Activated CD4-positive, alpha-beta T cell treated with anti-CD3 and anti-CD28 coated beads for 36 hours (primary cell): Measurements from ENCODE around the gene ADAM22. TPM values are rescaled to one million over a fixed set of nuclear protein-coding genes. Genes with fewer than 3 reads are reported as not detected.

Experiments used
- ATAC-seq: fragments of 200-7000 bp; cut with Tn5 transposase; one replicate; pipeline ENCODE4 v1.10.0; 2021; ENCODE audit warnings: mild to moderate bottlenecking, moderate library complexity
- CTCF ChIA-PET: fragments of 350-600 bp; sonication (Branson Sonifier 250); formaldehyde crosslinking; loops from one replicate; lab custom pipeline; 2021; ENCODE audit warnings: antibody characterized with exemption; lab: Charles Lee
- POLR2A ChIA-PET: fragments of 350-600 bp; sonication (Branson Sonifier 250); formaldehyde crosslinking; loops from one replicate; lab custom pipeline; 2021; ENCODE audit warnings: antibody characterized with exemption, inconsistent platforms; lab: Charles Lee
- DNase-seq: peaks from one replicate; pipeline ENCODE4 v3.0.0-alpha.2; 2020
- H3K27ac Mint-ChIP-seq: one replicate; pipeline ENCODE4 v1.8.0; 2021; ENCODE audit warnings: mixed read lengths
- H3K27me3 Mint-ChIP-seq: one replicate; pipeline ENCODE4 v1.8.0; 2021; ENCODE audit warnings: mixed read lengths
- H3K36me3 Mint-ChIP-seq: one replicate; pipeline ENCODE4 v1.8.0; 2021; ENCODE audit warnings: low read depth, mixed read lengths
- H3K4me1 Mint-ChIP-seq: one replicate; pipeline ENCODE4 v1.8.0; 2021; ENCODE audit warnings: mixed read lengths
- H3K4me3 Mint-ChIP-seq: one replicate; pipeline ENCODE4 v1.8.0; 2021; ENCODE audit warnings: mild to moderate bottlenecking, moderate library complexity, mixed read lengths
- H3K9me3 Mint-ChIP-seq: one replicate; pipeline ENCODE4 v1.8.0; 2021; ENCODE audit warnings: low read depth, mixed read lengths
- intact Hi-C, 2 experiments: fragments of 100-400 bp; cut with DNase I in 1 of 2; cut with micrococcal nuclease in 1 of 2; formaldehyde crosslinking; loops; one replicate each; pipeline versions ENCODE4 v1.14.2 to v1.15.1; 2022 to 2024; cut with DNase I, micrococcal nuclease
- total RNA-seq, 2 experiments: library from RNA; stranded (reverse); gene quantifications; one replicate each; pipeline ENCODE4 v1.2.3, GENCODE V29; 2021

The ADAM22 gene
- total RNA-seq, 2 experiments from 2014 or later, result 1.1 to 1.8 TPM

DNA sequence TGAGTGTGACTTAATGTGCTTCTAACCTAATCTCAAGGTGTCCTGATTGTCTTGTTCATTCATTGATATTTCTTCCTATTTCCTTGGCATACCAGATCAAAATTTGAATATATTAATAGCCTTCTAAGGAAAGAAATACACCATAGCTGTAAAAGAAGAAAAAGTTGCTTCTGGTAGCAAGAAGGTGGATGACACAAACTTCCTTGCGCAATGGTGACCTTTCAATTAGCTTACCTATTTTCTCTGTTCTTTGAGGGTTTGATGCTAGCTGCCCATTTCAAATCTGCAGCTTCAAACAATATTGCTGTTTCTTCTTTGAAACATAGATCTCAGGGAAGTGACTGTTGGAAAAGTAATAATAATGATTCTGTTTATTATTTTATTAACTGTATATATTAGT is 108.8 kb downstream of the ADAM22 start:
- peaks cover 10% of the 10 kb centered on the region for H3K4me1 Mint-ChIP-seq
- H3K4me3 Mint-ChIP-seq, result no peak overlapping the region
- DNase-seq (no peak), ATAC-seq (no peak)
- intact Hi-C loops, result no loop called here
- no peak overlapping the region for H3K27ac Mint-ChIP-seq
- ChIA-PET CTCF (no interaction called here), POLR2A (no interaction called here)
- H3K27me3 Mint-ChIP-seq, result no peaks in the 10 kb centered on the region
- H3K36me3 Mint-ChIP-seq, result no peaks in the 10 kb centered on the region
- H3K9me3 Mint-ChIP-seq, result no peaks in the 10 kb centered on the region

GRCh38 chr7:88044069-88044468 is 110.0 kb downstream of the ADAM22 start:
- Mint-ChIP-seq H3K27me3 (no peaks in the 10 kb centered on the region), H3K36me3 (no peaks in the 10 kb centered on the region), H3K4me1 (peaks cover 10% of the 10 kb centered on the region), H3K4me3 (no peak overlapping the region), H3K27ac (no peak overlapping the region), H3K9me3 (no peaks in the 10 kb centered on the region)
- CTCF ChIA-PET, result no interaction called here
- POLR2A ChIA-PET, result no interaction called here
- no peak for ATAC-seq
- DNase-seq, result no peak
- intact Hi-C loops, result no loop called here

- CTCF ChIA-PET, result no interaction called here
- POLR2A ChIA-PET, result no interaction called here
- H3K4me3 Mint-ChIP-seq, result no peak overlapping the region
- peaks cover 8% of the 10 kb centered on the region for H3K4me1 Mint-ChIP-seq
- DNase-seq, result no peak
- no peaks in the 10 kb centered on the region for H3K9me3 Mint-ChIP-seq
- H3K27me3 Mint-ChIP-seq, result no peaks in the 10 kb centered on the region
- no peaks in the 10 kb centered on the region for H3K36me3 Mint-ChIP-seq
- no peak for ATAC-seq
- H3K27ac Mint-ChIP-seq, result no peak overlapping the region
- intact Hi-C loops, result no loop called here
Observed at GRCh38 chr7:88046839-88047573, 113.0 kb downstream of the ADAM22 start.

- no peaks in the 10 kb centered on the region for H3K27me3 Mint-ChIP-seq
- ChIA-PET POLR2A (no interaction called here), CTCF (no interaction called here)
- H3K36me3 Mint-ChIP-seq, result no peaks in the 10 kb centered on the region
- no peak for ATAC-seq
- H3K9me3 Mint-ChIP-seq, result no peaks in the 10 kb centered on the region
- H3K4me3 Mint-ChIP-seq, result no peak overlapping the region
- intact Hi-C loops, result no loop called here
- DNase-seq, result no peak
- H3K4me1 Mint-ChIP-seq, result peaks cover 4% of the 10 kb centered on the region
- no peak overlapping the region for H3K27ac Mint-ChIP-seq
Observed at GRCh38 chr7:88057655-88058054, 123.6 kb downstream of the ADAM22 start.

GRCh38 chr7:88062238-88062637 is 128.2 kb downstream of the ADAM22 start:
- no peaks in the 10 kb centered on the region for H3K27me3 Mint-ChIP-seq
- no peaks in the 10 kb centered on the region for H3K9me3 Mint-ChIP-seq
- CTCF ChIA-PET, result no interaction called here
- H3K27ac Mint-ChIP-seq, result no peak overlapping the region
- DNase-seq (no peak), ATAC-seq (no peak)
- POLR2A ChIA-PET, result no interaction called here
- H3K4me1 Mint-ChIP-seq, result peaks cover 4% of the 10 kb centered on the region
- no peaks in the 10 kb centered on the region for H3K36me3 Mint-ChIP-seq
- no peak overlapping the region for H3K4me3 Mint-ChIP-seq
- intact Hi-C loops, result no loop called here

DNA sequence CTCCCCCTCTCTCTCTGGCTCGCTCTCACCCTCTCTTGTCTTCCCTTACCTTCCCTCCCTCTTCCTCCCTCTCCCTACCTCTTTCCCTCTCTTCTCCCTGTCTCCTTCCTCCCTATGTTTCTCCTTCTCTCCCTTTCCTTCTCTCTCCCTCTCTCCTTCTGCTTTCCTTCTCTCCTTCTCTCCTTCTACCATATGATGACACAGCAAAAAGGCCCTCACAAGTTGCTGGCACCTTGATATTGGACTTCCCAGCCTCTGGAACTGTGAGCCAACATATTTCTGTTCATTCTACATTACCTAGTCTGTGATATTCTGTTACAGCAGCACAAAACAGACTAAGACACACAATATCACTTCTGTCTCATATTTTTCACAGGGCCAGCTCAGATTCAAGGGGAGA is 135.0 kb downstream of the ADAM22 start:
- ATAC-seq, result no peak
- no peaks in the 10 kb centered on the region for H3K36me3 Mint-ChIP-seq

DNA sequence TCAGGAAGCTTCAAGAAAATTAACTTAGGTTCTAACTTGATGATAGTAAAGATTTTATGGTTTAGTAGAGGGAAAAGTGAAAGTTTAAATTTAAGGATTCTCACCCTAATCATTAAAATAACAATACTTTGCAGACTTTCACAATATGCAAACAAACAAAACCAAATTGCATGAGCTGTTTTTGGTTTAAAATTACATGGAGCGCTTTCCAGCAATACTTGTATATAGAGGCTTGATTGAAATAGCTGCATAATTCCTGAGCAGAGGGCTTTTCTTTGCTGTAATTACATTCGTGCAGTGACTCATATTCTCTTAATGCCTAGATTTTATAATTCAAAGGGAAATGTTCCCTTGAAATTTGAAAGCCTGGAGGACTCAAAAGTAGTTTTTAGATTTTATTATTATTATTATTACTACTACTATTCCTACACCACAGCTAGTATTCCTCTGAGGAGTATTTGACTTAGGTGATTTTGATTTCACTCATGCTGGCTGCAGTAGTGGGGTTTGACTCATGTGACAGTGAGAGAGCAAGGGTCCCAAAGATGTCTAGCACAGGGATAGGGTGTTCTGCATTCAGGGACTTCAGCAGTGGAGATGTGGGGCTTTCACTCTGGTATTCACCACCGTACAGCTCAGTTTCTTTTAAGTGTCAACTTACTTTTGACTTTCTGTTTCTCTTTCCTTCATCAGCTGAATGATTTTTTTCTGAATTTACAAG is 138.1 kb downstream of the ADAM22 start:
- CTCF ChIA-PET, result interaction anchor here (0.6 to 1.5 kb wide), 2 partner anchors 18 to 299 kb away, joined by 3 to 5 read pairs; no protein-coding TSS in a partner anchor
- H3K4me1 Mint-ChIP-seq, result no peaks in the 10 kb centered on the region
- no peak overlapping the region for H3K4me3 Mint-ChIP-seq
- no peak for DNase-seq
- POLR2A ChIA-PET, result no interaction called here
- intact Hi-C loops, result no loop called here
- H3K9me3 Mint-ChIP-seq, result no peaks in the 10 kb centered on the region
- H3K36me3 Mint-ChIP-seq, result no peaks in the 10 kb centered on the region
- no peak for ATAC-seq
- H3K27me3 Mint-ChIP-seq, result peaks cover 2% of the 10 kb centered on the region
- H3K27ac Mint-ChIP-seq, result no peak overlapping the region

More for the DNA sequence above, 135.0 kb downstream of the ADAM22 start:
- H3K9me3 Mint-ChIP-seq, result no peaks in the 10 kb centered on the region
- intact Hi-C loops, result no loop called here
- H3K4me1 Mint-ChIP-seq, result no peaks in the 10 kb centered on the region
- H3K4me3 Mint-ChIP-seq, result no peak overlapping the region
- DNase-seq, result no peak
- H3K27ac Mint-ChIP-seq, result no peak overlapping the region
- CTCF ChIA-PET, result no interaction called here
- H3K27me3 Mint-ChIP-seq, result peaks cover 2% of the 10 kb centered on the region
- POLR2A ChIA-PET, result no interaction called here

GRCh38 chr7:88072715-88073055 is 138.6 kb downstream of the ADAM22 start:
- POLR2A ChIA-PET, result no interaction called here
- H3K4me1 Mint-ChIP-seq, result no peaks in the 10 kb centered on the region

DNA sequence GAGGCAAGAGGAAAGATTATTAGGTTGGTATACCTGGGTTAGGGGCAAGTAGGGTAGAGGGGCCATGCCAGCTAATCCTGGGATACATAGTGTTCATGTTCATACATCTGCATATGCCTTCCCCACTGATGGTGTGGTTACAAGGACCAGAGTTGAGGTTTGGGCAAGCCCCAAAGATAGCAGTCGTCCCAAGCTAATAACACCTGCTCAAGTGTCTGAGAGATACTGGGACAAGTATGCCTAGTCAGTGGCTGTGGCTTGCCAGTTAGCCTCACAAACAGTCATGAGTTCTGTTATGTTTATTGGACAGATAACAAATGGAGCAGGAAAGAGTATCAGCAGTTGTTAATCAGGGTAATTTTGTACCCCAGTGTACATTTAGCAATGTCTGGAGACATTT is 139.6 kb downstream of the ADAM22 start:
- ATAC-seq, result no peak
- DNase-seq, result no peak
- Mint-ChIP-seq H3K4me1 (no peaks in the 10 kb centered on the region), H3K36me3 (no peaks in the 10 kb centered on the region), H3K27ac (no peak overlapping the region), H3K9me3 (no peaks in the 10 kb centered on the region), H3K27me3 (peaks cover 2% of the 10 kb centered on the region), H3K4me3 (no peak overlapping the region)
- ChIA-PET CTCF (interaction anchor here (1.1 kb wide), 1 partner anchor 12 kb away, joined by 4 read pairs; no protein-coding TSS in a partner anchor), POLR2A (no interaction called here)
- intact Hi-C loops, result no loop called here

More at GRCh38 chr7:88072715-88073055, 138.6 kb downstream of the ADAM22 start:
- H3K9me3 Mint-ChIP-seq, result no peaks in the 10 kb centered on the region
- H3K27ac Mint-ChIP-seq, result no peak overlapping the region
- no peaks in the 10 kb centered on the region for H3K36me3 Mint-ChIP-seq
- intact Hi-C loops, result no loop called here
- peaks cover 2% of the 10 kb centered on the region for H3K27me3 Mint-ChIP-seq
- DNase-seq, result no peak
- no peak for ATAC-seq
- CTCF ChIA-PET, result interaction anchor here (0.6 to 1.5 kb wide), 3 partner anchors 13 to 17 kb away, joined by 4 to 5 read pairs (median 4); no protein-coding TSS in a partner anchor
- no peak overlapping the region for H3K4me3 Mint-ChIP-seq

DNA sequence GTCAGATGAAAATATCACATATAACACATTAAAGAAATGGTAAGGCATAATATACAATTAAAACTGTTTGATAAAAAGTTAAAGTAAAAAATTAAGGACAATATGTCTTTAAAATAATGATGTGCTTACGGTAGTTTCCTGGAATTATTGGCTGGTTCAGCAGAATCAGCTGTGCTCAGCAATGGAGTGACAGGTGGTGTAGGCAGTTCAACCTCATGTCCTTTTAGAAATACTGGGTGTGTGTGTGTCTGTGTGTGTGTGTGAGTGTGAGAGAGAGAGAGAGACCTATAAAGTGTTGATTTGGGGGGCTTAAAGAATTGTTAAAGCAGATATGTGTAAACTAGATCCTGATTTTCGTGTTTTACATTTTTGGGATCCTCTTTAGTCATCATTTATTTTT is 141.2 kb downstream of the ADAM22 start:
- Mint-ChIP-seq H3K36me3 (no peaks in the 10 kb centered on the region), H3K27me3 (peaks cover 2% of the 10 kb centered on the region), H3K4me3 (no peak overlapping the region), H3K9me3 (no peaks in the 10 kb centered on the region), H3K4me1 (no peaks in the 10 kb centered on the region), H3K27ac (no peak overlapping the region)
- ChIA-PET POLR2A (no interaction called here), CTCF (no interaction called here)
- no peak for ATAC-seq
- intact Hi-C loops, result no loop called here
- no peak for DNase-seq

DNA sequence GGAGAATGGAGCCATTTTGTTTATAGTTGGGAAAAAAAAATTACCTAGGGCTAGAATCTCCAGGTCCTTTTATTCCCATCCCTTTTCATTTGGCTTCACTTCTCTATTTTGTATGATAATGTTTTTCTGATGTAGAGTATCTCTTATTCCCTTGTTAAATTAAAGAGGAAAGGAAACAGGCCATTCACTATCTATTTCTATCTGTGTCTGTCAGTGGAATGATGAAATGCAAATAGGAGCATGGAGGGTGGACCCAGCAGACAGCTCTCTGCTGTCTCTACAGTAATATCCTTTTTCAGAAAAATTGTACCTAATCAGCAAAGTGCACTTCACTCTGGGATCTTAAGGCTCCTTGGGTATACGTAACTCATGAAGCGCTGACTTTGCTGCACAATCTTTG is 149.8 kb downstream of the ADAM22 start:
- intact Hi-C loops, result no loop called here
- Mint-ChIP-seq H3K27ac (no peak overlapping the region), H3K36me3 (no peaks in the 10 kb centered on the region), H3K4me1 (no peaks in the 10 kb centered on the region), H3K4me3 (no peak overlapping the region), H3K27me3 (no peaks in the 10 kb centered on the region), H3K9me3 (no peaks in the 10 kb centered on the region)
- ChIA-PET POLR2A (no interaction called here), CTCF (no interaction called here)
- no peak for ATAC-seq
- no peak for DNase-seq

- ChIA-PET POLR2A (no interaction called here), CTCF (interaction anchor here (0.6 to 1.9 kb wide), 2 partner anchors 17 to 524 kb away, joined by 4 to 5 read pairs; no protein-coding TSS in a partner anchor)
- Mint-ChIP-seq H3K4me1 (peaks cover 3% of the 10 kb centered on the region), H3K27me3 (no peaks in the 10 kb centered on the region), H3K36me3 (no peaks in the 10 kb centered on the region), H3K9me3 (no peaks in the 10 kb centered on the region), H3K4me3 (no peak overlapping the region), H3K27ac (no peak overlapping the region)
- intact Hi-C loops, result no loop called here
- DNase-seq (no peak), ATAC-seq (no peak)
Observed at GRCh38 chr7:88089561-88089960, 155.5 kb downstream of the ADAM22 start.
